GM12864 (cell line): ENCODE results near the gene HTRA1.

Experiments used
- DNase-seq: peaks from one replicate; pipeline ENCODE4 v3.0.0-alpha.2; 2011; ENCODE audit warnings: low read depth
- H3K4me3 ChIP-seq: 2 replicates; pipeline ENCODE4 v1.5.1; 2011; ENCODE audit warnings: mild to moderate bottlenecking, low read depth, low read length, control low read depth
- TF ChIP-seq, protein P1 (sequence below): IDR thresholded peaks from 2 replicates; pipeline ENCODE4 v1.5.1; 2011; ENCODE audit warnings: low read depth, mild to moderate bottlenecking, moderate library complexity, low read length, control low read depth, inconsistent platforms; ENCODE audit errors: missing control alignments

Gene HTRA1

GRCh38 chr10:122477436-122477835 lies 16.1 kb downstream of the HTRA1 start:
- no peak for DNase-seq
- TF ChIP-seq, protein P1, sequence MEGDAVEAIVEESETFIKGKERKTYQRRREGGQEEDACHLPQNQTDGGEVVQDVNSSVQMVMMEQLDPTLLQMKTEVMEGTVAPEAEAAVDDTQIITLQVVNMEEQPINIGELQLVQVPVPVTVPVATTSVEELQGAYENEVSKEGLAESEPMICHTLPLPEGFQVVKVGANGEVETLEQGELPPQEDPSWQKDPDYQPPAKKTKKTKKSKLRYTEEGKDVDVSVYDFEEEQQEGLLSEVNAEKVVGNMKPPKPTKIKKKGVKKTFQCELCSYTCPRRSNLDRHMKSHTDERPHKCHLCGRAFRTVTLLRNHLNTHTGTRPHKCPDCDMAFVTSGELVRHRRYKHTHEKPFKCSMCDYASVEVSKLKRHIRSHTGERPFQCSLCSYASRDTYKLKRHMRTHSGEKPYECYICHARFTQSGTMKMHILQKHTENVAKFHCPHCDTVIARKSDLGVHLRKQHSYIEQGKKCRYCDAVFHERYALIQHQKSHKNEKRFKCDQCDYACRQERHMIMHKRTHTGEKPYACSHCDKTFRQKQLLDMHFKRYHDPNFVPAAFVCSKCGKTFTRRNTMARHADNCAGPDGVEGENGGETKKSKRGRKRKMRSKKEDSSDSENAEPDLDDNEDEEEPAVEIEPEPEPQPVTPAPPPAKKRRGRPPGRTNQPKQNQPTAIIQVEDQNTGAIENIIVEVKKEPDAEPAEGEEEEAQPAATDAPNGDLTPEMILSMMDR, result no peak
- H3K4me3 ChIP-seq, result no peak overlapping the region

- no peak for DNase-seq
- TF ChIP-seq, protein P1, result no peak
- H3K4me3 ChIP-seq, result no peak overlapping the region
These were observed 17.6 kb downstream of the HTRA1 start for GRCh38 chr10:122478971-122479370.

DNA sequence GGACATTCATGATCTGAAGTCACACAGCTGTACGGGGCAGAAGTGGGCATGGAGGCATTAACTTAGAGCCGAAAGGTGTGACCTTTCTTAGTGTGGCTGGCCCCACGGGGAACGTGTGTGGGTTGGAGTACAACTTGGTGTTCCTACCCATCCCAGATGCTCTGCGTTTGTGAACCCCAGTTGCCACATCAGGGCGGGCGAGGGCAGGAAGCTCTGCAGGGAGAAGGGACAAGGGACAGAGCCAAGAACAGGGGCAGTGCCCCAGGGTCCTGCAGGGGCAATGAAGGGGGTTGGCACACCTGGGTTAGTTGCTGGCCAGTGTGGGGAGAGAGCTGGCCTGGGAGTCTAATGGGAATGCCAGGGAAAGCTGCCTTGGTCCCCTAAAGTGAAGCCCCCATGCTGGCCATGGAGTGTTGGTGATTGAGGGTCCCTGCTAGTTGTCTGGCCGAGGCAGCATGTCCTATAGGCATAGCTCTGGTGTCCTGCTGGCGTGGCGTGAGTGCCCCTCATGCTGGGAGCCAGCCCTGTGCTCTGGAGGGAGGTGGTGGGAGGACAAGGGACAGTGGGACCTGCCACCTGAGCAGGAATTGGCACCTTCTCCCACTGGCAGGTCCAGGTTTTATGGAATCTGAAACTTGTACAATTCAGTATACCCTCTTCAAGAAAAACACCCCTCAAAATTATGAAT lies 18.9 kb downstream of the HTRA1 start:
- TF ChIP-seq, protein P1, result no peak
- no peak overlapping the region for H3K4me3 ChIP-seq
- DNase-seq, result no peak

DNA sequence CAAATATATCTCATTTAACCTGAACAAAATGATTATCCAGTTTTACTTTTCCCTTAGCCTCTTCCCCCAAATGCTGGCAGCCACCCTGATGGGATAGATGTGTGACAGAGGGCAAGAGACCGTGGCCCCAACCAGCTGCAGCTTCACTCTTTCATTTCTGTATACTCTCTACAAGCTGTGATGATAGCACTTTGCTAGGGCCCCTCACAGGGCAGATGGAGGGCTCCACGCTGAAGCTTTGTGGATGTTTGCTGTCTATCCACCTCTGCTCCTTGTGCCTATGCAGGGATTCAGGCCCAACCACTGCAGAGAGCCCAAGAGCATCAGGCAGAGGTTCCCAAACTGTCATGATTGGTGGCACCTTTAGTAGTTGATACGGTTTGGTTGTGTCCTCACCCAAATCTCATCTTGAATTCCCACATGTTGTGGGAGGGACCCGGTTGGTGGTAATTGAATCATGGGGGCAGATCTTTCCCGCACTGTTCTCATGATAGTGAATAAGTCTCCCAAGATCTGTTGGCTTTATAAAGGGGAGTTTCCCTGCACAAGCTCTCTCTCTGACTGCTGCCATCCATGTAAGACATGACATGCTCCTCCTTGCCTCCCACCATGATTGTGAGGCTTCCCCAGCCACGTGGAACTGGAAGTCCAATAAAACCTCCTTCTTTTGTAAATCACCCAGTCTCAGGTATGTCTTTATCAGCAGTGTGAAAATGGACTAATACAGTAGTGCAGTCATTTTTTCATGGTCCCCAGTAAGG lies 20.1 kb downstream of the HTRA1 start:
- TF ChIP-seq, protein P1, result no peak
- no peak for DNase-seq
- H3K4me3 ChIP-seq, result no peak overlapping the region

DNA sequence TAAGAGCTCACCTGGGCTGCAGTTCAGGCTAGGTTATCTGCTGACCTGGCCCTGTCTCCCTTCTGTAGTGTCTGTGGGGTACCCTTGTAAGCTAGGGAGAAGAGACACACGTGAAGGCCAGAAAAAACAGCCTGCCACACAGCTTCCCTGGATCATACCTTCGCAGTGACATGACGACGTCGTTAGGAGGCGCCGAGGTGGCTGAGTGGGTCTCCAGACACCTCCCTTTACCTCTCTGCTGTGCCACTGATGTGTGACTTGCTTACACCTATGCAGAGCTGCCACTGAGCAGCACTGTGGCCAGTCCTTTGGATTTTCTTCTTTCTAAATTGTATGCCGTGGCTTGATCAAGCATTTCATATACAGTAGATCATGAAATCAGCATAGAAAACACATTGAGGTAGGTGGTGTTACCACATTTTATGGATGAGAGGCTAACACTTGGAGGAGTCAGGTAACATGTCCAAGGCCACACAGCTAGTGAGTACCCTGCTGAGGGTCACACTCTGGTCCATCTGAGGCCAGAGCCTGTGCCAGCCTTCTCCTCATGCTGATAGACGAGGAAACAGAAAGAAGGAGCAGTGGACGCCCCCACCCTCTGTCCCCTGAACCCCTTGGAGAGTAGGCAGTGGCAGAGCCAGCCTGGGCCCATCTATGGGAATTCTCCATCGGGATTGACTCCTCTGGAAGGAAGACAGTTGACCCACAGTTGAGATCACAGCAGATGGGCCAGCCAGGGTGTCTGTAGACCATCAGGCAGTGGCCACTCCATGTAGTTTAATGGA lies 23.1 kb downstream of the HTRA1 start:
- no peak for DNase-seq
- TF ChIP-seq, protein P1, result no peak
- no peak overlapping the region for H3K4me3 ChIP-seq

GRCh38 chr10:122485670-122486069 lies 24.3 kb downstream of the HTRA1 start:
- no peak overlapping the region for H3K4me3 ChIP-seq
- TF ChIP-seq, protein P1, result no peak
- no peak for DNase-seq
